Raji (cell line): ENCODE measurements around the gene KRTDAP.

Experiments used
- POLR2A ChIP-seq: IDR thresholded peaks from 2 replicates; pipeline ENCODE4 v1.6.1; 2011; ENCODE audit warnings: low read depth, low read length, control low read depth; ENCODE audit not compliant: insufficient read depth

The KRTDAP gene

GRCh38 chr19:35445826-35446593, 44.3 kb downstream of the KRTDAP start:
- TF ChIP-seq POLR2A = no peak

- TF ChIP-seq POLR2A = no peak
These were observed 45.5 kb downstream of the KRTDAP start for GRCh38 chr19:35444735-35445134.

GRCh38 chr19:35442091-35442490, 48.2 kb downstream of the KRTDAP start:
- TF ChIP-seq POLR2A = no peak

GRCh38 chr19:35439921-35440320, 50.3 kb downstream of the KRTDAP start:
- TF ChIP-seq POLR2A = no peak

- no peak for TF ChIP-seq POLR2A
These were observed 51.7 kb downstream of the KRTDAP start for GRCh38 chr19:35438527-35438926.

- no peak for TF ChIP-seq POLR2A
These were observed 52.2 kb downstream of the KRTDAP start for GRCh38 chr19:35438096-35438495.

- TF ChIP-seq POLR2A = no peak
These were observed 52.8 kb downstream of the KRTDAP start for GRCh38 chr19:35437406-35437951.
